Esophagus muscularis mucosa (tissue), 4 donors: ENCODE measurements around the gene TGFBR3.

Experiments
- CTCF ChIP-seq, 3 experiments: fragments of 200-600 bp in 2 of 3; fragments of 450-650 bp in 1 of 3; sonication (generic) in 2 of 3; IDR thresholded peaks; one replicate each; pipeline ENCODE4 v1.5.1; 2017 to 2019; ENCODE audit warnings: antibody characterized with exemption in 3 of 3, mild to moderate bottlenecking in 2 of 3, moderate library complexity in 1 of 3
- EP300 ChIP-seq: sonication (generic); formaldehyde crosslinking; IDR thresholded peaks from one replicate; pipeline ENCODE4 v1.6.1; 2017; ENCODE audit warnings: antibody characterized with exemption
- POLR2A ChIP-seq: fragments of 450-650 bp; IDR thresholded peaks from one replicate; pipeline ENCODE4 v1.6.1; 2017; ENCODE audit warnings: antibody characterized with exemption, moderate library complexity, mild to moderate bottlenecking, low read depth
- POLR2AphosphoS5 ChIP-seq, 2 donors: sonication (generic); formaldehyde crosslinking; IDR thresholded peaks; one replicate each; pipeline ENCODE4 v1.6.1; 2017; ENCODE audit warnings: antibody characterized with exemption in 2 of 2

GRCh38 chr1:91684481-91685196 lies 201.3 kb downstream of the TGFBR3 start:
- TF ChIP-seq POLR2A (no peak), CTCF (IDR thresholded peaks at IDR 0.05) (no peak), POLR2AphosphoS5 (IDR thresholded peaks at IDR 0.05) (no peak), EP300 (no peak)
